Choroid plexus epithelial cell (primary cell): Measurements from ENCODE around the gene DCST2.

Experiments
- DNase-seq: peaks from one replicate; pipeline ENCODE4 v3.0.0-alpha.2; 2010; ENCODE audit warnings: low read depth
- H3K4me3 ChIP-seq: 2 replicates; pipeline ENCODE4 v1.5.1; 2011; ENCODE audit warnings: low read depth, mild to moderate bottlenecking, control low read depth, low read length, moderate library complexity
- CTCF ChIP-seq: conservative IDR thresholded peaks from 2 replicates; pipeline ENCODE4 v1.5.1; 2011; ENCODE audit warnings: low read depth, mild to moderate bottlenecking, control low read depth, inconsistent platforms, low read length, moderate library complexity

Gene DCST2

GRCh38 chr1:155068599-155068998, 35.0 kb upstream of the DCST2 start:
- DNase-seq, result no peak
- H3K4me3 ChIP-seq, result no peak overlapping the region
- TF ChIP-seq CTCF, result no peak

- H3K4me3 ChIP-seq, result no peak overlapping the region
- DNase-seq, result no peak
- no peak for TF ChIP-seq CTCF
Observed at GRCh38 chr1:155066777-155067176, 33.2 kb upstream of the DCST2 start.

- no peak for DNase-seq
- no peak overlapping the region for H3K4me3 ChIP-seq
- TF ChIP-seq CTCF, result no peak
Observed at GRCh38 chr1:155064832-155065429, 31.4 kb upstream of the DCST2 start.

- peak; percentile 39 for DNase-seq
- peak overlapping the region; percentile 94 for H3K4me3 ChIP-seq
- TF ChIP-seq CTCF, result no peak
Observed at GRCh38 chr1:155064111-155064831, 30.7 kb upstream of the DCST2 start.

DNA sequence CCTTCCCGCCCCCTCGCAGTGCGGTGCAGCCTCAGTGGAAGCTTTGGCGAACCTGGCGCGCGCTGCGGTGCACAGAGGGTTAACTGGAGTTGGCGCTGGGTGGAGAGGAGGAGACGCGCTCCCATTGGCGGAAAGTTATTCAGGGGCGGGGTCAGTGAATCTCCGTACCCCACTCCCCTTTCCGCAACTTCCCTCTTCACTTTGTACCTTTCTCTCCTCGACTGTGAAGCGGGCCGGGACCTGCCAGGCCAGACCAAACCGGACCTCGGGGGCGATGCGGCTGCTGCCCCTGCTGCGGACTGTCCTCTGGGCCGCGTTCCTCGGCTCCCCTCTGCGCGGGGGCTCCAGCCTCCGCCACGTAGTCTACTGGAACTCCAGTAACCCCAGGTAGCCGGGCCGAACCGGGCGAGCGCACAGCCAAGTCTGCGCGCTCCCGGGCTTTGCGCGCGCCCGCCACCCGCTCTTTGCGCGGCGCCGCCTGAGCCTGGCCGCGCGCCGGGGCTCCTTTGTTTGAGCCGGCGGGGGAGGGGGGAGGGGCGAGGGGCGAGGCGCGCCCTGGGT, 30.0 kb upstream of the DCST2 start, which contains the start of gene EFNA4:
Gene EFNA4, plus strand, starts transcription at position 191 of the 561 bp plus-strand sequence. Its CDS starts 84 bp downstream, at position 275.
- no peak for TF ChIP-seq CTCF
- peak; percentile 88 for DNase-seq
- peak within 1 kb of the TSS; percentile 94 for H3K4me3 ChIP-seq

- TF ChIP-seq CTCF, result peak; percentile 90
- peak overlapping the region; percentile 31 for H3K4me3 ChIP-seq
- DNase-seq, result peak; percentile 65
Observed at GRCh38 chr1:155062702-155063411, 29.3 kb upstream of the DCST2 start.
